Body of pancreas (tissue), 4 donors: ENCODE data around the gene ABL2.

Experiments used
- CTCF ChIP-seq, 7 experiments: fragments of 450-650 bp in 4 of 7; fragments of 200-600 bp in 3 of 7; sonication (generic) in 3 of 7; IDR thresholded peaks; one replicate each; pipeline ENCODE4 v1.5.1; 2016 to 2019; ENCODE audit warnings: antibody characterized with exemption in 7 of 7
- POLR2A ChIP-seq, 3 donors: fragments of 450-650 bp; IDR thresholded peaks; one replicate each; pipeline ENCODE4 v1.6.1; 2016; ENCODE audit warnings: antibody characterized with exemption in 3 of 3, mild to moderate bottlenecking in 2 of 3

- TF ChIP-seq CTCF (IDR thresholded peaks at IDR 0.05) = no peak
- TF ChIP-seq POLR2A (IDR thresholded peaks at IDR 0.05) = no peak
Measured at GRCh38 chr1:179264507-179264906, 35.0 kb upstream of the ABL2 start.
